Fibroblast of skin of left quadriceps (primary cell): ENCODE results near the gene DNAAF5.
"Not testable (repeated sequence)": the region's sequence is repeated elsewhere in the genome, so short reads cannot be mapped to it uniquely, and the experiment has no call there.

Experiments
- DNase-seq, 2 experiments: peaks; one replicate each; pipeline ENCODE4 v3.0.0-alpha.2; 2013; ENCODE audit warnings: low read depth in 2 of 2

The DNAAF5 gene

DNA sequence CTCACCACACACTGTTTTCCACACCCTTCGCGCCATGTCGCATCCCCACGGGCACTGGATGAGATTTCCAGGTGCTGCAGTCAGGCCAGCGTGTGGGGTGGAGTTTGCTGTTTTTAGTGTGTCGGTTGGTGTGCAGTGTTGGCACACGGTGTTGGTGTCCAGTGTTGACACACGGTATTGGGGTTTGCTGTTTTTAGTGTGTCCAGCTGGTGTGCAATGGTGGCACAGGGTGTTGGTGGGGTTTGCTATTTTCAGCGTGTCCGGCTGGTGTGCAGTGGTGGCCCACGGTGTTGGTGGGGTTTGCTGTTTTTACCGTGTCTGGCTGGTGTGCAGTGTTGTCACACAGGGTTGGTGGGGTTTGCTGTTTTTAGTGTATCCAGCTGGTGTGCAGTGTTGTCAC lies 20.7 kb downstream of the DNAAF5 start:
- DNase-seq: no peak

- no peak for DNase-seq
Observed at GRCh38 chr7:748446-748845, 21.9 kb downstream of the DNAAF5 start.

- DNase-seq: no peak
Observed at GRCh38 chr7:749140-749551, 22.6 kb downstream of the DNAAF5 start.

DNA sequence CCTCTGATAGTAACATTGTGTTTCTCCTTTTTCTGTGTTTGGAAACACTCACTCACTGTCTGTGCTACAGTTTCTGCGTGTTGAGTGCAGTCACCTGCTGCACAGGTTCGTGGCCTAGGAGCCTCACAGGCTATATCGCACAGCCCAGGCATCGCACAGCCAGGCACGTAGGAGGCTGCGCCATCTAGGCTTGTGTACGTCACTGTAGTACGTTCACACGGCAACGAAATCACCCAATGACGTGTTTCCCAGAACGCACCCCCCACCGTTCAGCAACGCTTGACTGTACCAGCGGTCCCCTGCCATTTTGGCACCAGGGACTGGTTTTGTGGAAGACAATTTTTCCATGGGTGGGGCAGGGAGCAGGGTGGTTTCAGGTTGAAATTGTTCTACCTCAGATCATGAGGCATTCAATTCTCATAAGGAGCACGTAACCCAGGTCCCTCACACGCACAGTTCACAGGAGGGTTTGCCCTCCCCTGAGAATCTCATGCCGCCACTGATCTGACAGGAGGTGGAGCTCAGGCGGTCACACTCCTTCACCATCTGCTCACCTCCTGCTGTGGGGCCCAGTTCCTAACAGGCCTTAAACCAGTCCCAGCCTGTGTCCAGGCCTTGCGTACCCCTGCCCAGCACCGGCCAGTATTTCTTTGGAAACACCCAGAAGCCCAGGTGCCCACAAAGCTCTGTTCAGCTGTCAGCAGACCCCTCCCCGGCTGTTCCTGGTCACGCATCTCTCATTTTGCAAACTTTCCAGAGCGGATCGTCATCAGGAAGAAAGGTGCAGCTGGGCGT lies 23.8 kb downstream of the DNAAF5 start:
- DNase-seq: no peak

GRCh38 chr7:751826-752225 lies 25.3 kb downstream of the DNAAF5 start:
- no peak for DNase-seq

GRCh38 chr7:752256-752655 lies 25.8 kb downstream of the DNAAF5 start:
- not testable (repeated sequence) for DNase-seq

DNA sequence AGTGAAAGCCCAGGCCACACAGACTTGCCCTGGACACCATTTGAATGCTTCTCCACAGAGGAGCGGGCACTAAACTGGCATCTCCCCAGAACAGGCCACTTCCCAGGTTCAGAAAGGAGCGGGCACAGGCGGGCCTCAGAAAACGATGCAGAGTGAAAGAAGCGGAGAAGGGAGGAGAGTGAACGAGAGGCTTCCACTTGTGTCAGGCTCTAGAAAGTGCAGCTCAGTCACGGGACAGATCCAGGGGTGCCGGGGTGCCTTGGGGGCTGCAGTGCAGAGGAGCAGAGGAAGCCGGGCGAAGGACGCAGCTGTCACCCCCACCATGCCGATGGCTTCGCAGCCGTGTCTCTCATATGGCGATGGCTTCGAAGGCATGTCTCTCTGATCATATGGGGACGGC lies 26.7 kb downstream of the DNAAF5 start:
- DNase-seq: no peak

DNA sequence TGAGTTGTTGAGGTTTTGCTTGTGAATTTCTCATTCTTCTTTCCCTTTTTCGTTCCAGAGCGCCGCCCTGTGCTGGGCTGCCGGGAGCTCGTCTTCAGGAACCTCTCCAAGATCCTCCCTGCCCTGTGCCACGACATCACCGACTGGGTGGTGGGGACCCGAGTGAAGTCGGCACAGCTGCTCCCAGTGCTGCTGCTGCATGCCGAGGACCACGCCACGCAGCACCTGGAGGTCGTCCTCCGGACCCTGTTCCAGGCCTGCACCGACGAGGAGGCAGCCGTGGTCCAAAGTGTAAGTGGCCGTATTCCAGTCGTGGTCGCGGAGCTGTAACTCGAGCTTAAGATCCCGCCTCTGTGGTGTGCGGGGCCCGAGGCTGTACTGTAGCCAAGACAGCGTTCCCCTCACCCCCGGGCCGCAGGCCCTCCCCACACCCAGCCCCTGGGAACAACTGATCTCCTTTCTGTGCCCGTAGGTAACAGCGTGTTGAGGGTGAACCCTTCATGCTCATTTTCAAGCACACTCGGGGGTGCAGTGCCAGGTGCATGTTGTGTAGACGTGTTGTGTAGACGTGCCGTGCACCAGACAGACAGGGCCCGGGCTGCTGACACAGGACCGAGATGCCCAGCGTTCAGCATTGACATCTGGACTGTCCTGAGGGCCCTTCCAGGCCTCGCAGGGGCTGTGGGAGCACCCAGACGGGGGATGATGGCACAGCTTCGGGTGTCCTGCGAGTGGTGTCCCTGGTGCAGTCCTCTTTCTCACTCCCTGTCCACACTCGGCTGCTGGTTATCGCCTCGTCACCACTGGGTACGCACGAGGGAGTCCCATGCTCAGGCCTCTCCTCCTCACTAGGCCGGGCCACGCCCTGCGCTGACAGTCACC lies 28.3 kb downstream of the DNAAF5 start:
- DNase-seq: no peak

DNA sequence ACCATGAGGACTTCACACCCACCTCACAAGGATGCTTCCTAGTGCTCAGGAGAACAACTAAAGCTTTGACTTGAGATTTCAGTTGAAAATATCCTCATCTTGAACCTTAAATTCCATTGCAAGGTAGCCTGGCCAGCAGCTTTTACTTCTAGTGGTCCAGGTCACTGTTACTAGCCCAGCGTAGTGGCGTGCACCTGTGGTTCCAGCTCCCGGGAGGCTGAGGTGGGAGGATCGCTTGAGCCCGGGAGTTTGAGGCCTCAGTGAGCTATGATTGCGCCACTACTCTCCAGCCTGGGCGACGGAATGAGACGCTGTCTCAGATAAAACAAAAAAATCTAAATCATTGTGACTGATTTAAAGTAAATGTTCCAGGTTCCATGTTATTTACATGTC lies 28.9 kb downstream of the DNAAF5 start:
- no peak for DNase-seq

GRCh38 chr7:756231-756927 lies 29.9 kb downstream of the DNAAF5 start:
- DNase-seq: no peak

- DNase-seq: no peak
Observed at GRCh38 chr7:756928-757560, 30.5 kb downstream of the DNAAF5 start.

DNA sequence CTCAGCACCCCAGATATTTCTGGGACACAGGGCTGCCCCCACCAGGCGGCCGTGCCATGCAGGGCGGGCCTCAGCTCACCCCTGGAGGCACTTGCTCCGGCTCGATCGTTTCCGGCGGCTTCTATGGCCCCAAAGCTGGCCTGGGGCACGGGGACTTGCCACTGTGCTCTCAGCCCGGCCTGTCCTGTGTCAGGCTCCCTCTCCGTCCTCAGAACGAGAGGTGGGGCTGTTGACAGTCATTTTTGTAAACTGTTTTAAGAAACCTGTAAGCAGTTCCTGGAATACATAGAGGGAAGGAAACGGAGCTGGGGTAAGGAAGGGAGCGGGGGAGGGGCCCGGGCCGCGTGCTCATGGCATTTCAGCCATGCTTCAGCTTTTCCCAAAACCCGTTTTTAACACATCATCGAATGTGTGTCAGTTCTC lies 31.3 kb downstream of the DNAAF5 start:
- no peak for DNase-seq

- no peak for DNase-seq
Observed at GRCh38 chr7:759569-759968, 33.1 kb downstream of the DNAAF5 start.

DNA sequence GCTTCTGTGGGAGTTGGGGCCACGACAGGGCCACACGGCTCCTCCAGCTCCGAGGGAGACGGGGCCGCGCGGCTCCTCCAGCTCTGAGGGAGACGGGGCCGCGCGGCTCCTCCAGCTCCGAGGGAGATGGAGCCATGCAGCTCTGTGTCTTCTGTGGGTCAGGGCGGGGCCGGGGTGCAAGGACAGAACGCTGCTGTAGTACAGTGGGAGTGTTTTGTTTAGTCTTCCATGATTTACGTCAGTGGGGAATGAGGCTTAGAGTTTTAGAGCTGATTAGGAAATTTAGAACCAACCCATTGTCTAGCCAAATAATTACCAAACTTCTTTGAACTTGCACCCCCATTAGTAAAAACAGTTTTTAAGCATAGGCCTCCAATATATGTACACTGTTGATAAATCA lies 33.5 kb downstream of the DNAAF5 start:
- no peak for DNase-seq

- DNase-seq: no peak
Observed at GRCh38 chr7:761101-761500, 34.6 kb downstream of the DNAAF5 start.

DNA sequence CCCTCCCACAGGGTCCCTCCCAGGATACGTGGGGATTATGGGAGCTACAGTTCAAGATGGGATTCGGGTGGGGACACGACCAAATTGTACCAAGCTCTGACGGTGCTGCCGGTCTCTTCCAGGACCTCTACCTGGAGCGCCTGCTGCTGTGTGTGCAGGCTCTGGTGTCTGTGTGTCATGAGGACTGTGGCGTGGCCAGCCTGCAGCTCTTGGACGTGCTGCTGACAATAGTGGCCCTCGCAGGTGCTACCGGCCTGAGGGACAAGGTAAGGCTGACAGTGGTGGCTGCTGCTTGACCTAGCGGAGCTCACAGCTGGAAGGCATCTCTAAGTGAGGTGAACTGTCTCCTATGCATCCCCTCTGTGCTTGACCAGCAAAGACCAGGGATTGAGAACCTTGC lies 35.1 kb downstream of the DNAAF5 start:
- no peak for DNase-seq

- no peak for DNase-seq
Observed at GRCh38 chr7:762885-763284, 36.4 kb downstream of the DNAAF5 start.

DNA sequence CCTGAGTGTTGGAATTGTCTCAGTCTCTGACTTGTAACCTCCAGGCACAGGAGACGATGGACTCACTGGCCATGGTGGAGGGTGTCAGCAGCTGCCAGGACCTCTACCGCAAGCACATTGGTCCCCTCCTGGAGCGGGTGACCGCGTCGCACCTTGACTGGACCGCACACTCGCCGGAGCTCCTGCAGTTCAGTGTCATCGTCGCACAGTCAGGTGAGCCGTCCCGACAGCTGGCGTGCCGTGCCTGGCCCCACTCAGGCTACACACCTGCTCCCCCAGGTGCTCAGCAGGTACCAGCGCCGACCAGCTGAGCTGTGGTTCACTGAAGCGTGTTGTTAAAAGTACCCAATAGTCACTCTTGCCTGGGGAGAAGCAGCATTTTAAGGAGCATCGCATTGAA lies 37.3 kb downstream of the DNAAF5 start:
- DNase-seq: no peak

DNA sequence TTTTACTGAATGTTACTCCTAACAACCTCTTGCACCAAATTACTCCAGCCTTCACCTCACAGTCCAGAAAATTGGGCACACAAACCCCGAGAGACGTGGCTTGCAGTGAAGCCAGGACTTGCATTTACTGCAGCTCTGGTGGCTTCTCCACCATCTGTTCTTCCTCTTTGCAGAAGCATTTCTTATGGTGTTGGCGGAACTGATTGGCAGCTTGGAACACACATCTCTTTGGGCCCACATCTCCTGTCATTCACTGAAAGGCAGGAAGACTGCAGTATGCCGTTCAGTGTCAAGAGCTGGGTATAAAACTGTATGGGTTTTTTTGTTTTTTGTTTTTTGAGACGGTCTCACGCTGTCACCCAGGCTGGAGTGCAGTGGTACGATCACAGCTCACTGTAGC lies 38.9 kb downstream of the DNAAF5 start:
- DNase-seq: no peak

GRCh38 chr7:767580-767940 lies 41.1 kb downstream of the DNAAF5 start:
- no peak for DNase-seq

DNA sequence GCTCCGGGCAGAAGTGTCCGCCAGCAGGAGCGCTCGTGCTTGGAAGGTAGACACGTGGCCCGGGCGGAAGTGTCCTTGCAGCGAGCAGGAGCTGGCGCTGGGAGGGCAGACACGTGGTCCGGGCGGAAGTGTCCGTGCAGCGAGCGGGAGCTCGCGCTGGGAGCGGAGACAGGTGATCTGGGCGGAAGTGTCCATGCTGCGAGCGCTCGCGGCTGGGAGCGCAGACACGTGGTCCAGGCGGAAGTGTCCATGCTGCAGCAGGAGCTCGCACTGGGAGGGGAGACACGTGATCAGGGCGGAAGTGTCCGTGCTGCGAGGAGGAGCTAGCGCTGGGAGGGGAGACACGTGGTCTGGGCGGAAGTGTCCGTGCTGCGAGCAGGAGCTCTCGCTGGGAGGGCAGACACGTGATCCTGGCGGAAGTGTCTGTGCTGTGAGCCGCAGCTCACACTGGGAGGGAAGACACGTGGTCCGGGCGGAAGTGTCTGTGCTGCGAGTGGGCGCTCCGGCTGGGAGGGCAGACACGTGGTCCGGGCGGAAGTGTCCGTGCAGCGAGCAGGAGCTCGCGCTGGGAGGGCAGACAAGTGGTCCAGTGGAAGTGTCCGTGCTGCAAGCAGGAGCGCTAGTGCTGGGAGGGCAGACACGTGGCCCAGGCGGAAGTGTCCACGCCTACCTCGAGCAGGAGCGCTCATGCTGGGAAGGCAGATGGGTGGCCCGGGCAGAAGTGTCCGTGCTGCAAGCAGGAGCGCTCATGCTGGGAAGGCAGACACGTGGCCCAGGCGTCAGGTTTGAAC lies 41.6 kb downstream of the DNAAF5 start:
- DNase-seq: no peak
